Ishikawa (cell line): ENCODE results near the gene SLC25A23.

ENCODE experiments used
- CEBPB ChIP-seq: IDR thresholded peaks from 2 replicates; pipeline ENCODE4 v1.6.1; 2012
- CREB1 ChIP-seq: IDR thresholded peaks from 2 replicates; pipeline ENCODE4 v1.6.1; 2012; ENCODE audit warnings: low read depth
- EGR1 ChIP-seq: IDR thresholded peaks from 2 replicates; pipeline ENCODE4 v1.6.1; 2012
- EP300 ChIP-seq: IDR thresholded peaks from 2 replicates; pipeline ENCODE4 v1.6.1; 2012; ENCODE audit warnings: borderline replicate concordance
- FOXM1 ChIP-seq: IDR thresholded peaks from 2 replicates; pipeline ENCODE4 v1.6.1; 2012; ENCODE audit warnings: low read depth, borderline replicate concordance
- NFIC ChIP-seq: IDR thresholded peaks from 2 replicates; pipeline ENCODE4 v1.6.1; 2012
- RAD21 ChIP-seq: IDR thresholded peaks from 2 replicates; pipeline ENCODE4 v1.6.1; 2012; ENCODE audit warnings: low read depth
- REST ChIP-seq: IDR thresholded peaks from 2 replicates; pipeline ENCODE4 v1.6.1; 2012; ENCODE audit warnings: low read depth, mild to moderate bottlenecking
- TAF1 ChIP-seq: IDR thresholded peaks from 2 replicates; pipeline ENCODE4 v1.6.1; 2012; ENCODE audit warnings: low read depth, mild to moderate bottlenecking
- TCF12 ChIP-seq: IDR thresholded peaks from 2 replicates; pipeline ENCODE4 v1.6.1; 2012; ENCODE audit warnings: low read depth
- TEAD4 ChIP-seq: IDR thresholded peaks from 2 replicates; pipeline ENCODE4 v1.6.1; 2012
- USF1 ChIP-seq: IDR thresholded peaks from 2 replicates; pipeline ENCODE4 v1.6.1; 2012
- YY1 ChIP-seq: IDR thresholded peaks from 2 replicates; pipeline ENCODE4 v1.6.1; 2012; ENCODE audit warnings: low read depth
- ZBTB7A ChIP-seq: IDR thresholded peaks from 2 replicates; pipeline ENCODE4 v1.6.1; 2012; ENCODE audit warnings: low read depth
- TF ChIP-seq, protein P1 (sequence below): IDR thresholded peaks from 2 replicates; pipeline ENCODE4 v1.6.1; 2012

SLC25A23 gene

GRCh38 chr19:6402837-6403608 lies 56.6 kb downstream of the SLC25A23 start:
- TF ChIP-seq TAF1 (no peak), NFIC (no peak), TEAD4 (no peak), CREB1 (no peak), EP300 (no peak), FOXM1 (no peak), EGR1 (no peak), CEBPB (no peak), USF1 (no peak), ZBTB7A (no peak), TCF12 (no peak), REST (no peak), RAD21 (no peak), YY1 (no peak)
- TF ChIP-seq, protein P1, sequence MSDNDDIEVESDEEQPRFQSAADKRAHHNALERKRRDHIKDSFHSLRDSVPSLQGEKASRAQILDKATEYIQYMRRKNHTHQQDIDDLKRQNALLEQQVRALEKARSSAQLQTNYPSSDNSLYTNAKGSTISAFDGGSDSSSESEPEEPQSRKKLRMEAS = no peak

DNA sequence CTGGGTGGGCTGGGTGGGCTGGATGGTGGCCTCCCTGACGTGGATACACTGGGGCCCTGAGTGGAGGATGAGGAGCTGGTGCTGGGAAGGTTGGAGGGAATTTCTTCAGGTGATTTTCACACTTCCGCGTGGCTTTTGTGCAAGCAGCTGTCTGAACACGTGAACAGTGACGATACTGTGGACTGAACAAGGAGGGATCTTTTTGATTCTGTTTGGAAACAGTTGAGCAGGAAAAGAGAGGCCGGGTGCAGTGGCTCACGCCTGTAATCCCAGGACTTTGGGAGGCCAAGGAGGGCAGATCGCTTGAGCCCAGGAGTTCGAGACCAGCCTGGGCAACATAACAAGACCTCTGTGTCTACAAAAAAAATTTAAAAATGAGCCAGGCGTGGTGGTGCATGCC lies 57.5 kb downstream of the SLC25A23 start:
- TF ChIP-seq REST = no peak
- TF ChIP-seq NFIC = no peak
- no peak for TF ChIP-seq YY1
- TF ChIP-seq CEBPB = no peak
- TF ChIP-seq RAD21 = no peak
- TF ChIP-seq EP300 = no peak
- TF ChIP-seq, protein P1 = no peak
- no peak for TF ChIP-seq TEAD4
- TF ChIP-seq EGR1 = no peak
- no peak for TF ChIP-seq ZBTB7A
- no peak for TF ChIP-seq CREB1
- TF ChIP-seq FOXM1 = no peak
- no peak for TF ChIP-seq USF1
- TF ChIP-seq TAF1 = no peak
- no peak for TF ChIP-seq TCF12

DNA sequence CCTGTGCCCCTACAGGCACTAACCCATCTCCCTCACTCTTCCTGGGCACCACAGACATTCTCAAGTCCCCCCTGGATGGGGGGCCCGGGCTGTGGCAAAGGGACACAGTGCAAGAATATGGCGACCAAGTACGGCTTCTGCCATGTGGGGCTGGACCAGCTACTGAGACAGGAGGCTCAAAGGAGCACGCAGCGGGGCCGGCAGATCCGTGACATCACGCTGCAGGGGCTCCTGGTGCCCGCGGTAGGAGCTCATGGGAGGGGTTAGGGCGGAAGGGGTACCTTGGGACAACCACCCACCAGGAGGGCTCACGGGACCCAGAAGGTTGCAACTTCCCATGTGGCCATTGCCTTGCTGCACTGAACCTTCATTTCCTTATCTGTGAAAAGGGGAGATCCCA lies 63.3 kb downstream of the SLC25A23 start:
- no peak for TF ChIP-seq RAD21
- TF ChIP-seq, protein P1 = no peak
- no peak for TF ChIP-seq NFIC
- TF ChIP-seq FOXM1 = no peak
- TF ChIP-seq CEBPB = no peak
- no peak for TF ChIP-seq REST
- no peak for TF ChIP-seq YY1
- TF ChIP-seq TEAD4 = no peak
- no peak for TF ChIP-seq CREB1
- TF ChIP-seq TAF1 = no peak
- no peak for TF ChIP-seq EP300
- TF ChIP-seq USF1 = no peak
- TF ChIP-seq ZBTB7A = no peak
- no peak for TF ChIP-seq EGR1

DNA sequence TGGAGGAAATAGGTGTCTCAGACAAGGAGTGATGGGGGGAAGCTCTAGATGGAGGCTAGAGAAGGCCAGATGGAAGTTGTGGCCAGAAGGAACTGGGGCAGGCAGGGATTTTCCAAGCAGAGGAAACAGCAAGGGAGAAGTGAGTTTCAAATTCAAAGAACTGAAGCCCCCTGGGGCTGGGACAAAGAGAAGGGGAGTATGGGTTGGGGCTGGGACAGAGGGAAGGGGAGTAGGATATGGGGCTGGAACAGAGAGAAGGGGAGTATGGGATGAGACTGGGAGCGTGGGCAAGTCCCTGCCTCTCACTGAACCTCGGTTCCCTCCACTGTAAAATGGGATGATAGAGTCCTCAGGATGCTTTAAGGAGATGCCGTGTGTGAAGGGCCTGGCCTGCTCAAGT lies 64.8 kb downstream of the SLC25A23 start:
- TF ChIP-seq USF1 (no peak), REST (no peak), ZBTB7A (no peak), YY1 (no peak), EGR1 (no peak), TAF1 (no peak), RAD21 (no peak), FOXM1 (no peak), TEAD4 (no peak), CREB1 (no peak), TCF12 (no peak), CEBPB (no peak)
